H1 (cell line): Measurements from ENCODE around the gene UBE2E3. TPM values are rescaled to one million over a fixed set of nuclear protein-coding genes. Genes with fewer than 3 reads are reported as not detected.

ENCODE experiments used
- CTCF ChIA-PET: fragments of 300-600 bp; sonication (Branson Sonifier 250); formaldehyde crosslinking; loops from one replicate; lab custom pipeline; 2021; ENCODE audit not compliant: partially characterized antibody; lab: Charles Lee
- POLR2A ChIA-PET: fragments of 300-600 bp; sonication (Branson Sonifier 250); formaldehyde crosslinking; loops from one replicate; lab custom pipeline; 2021; ENCODE audit warnings: inconsistent platforms; ENCODE audit not compliant: partially characterized antibody; lab: Charles Lee
- DNase-seq, 2 experiments: peaks; one replicate each; pipeline versions ENCODE4 v3.0.0 to v3.0.0-alpha.2; 2010 to 2022; ENCODE audit warnings: low spot score in 2 of 2, low read depth in 1 of 2, mixed read lengths in 1 of 2
- FAIRE-seq: peaks from 2 replicates; lab custom pipeline; 2011; peaks lifted over from hg19 to GRCh38; lab: Jason Lieb, UNC
- H2AFZ ChIP-seq: 2 replicates; pipeline ENCODE4 v1.8.1; 2012; ENCODE audit warnings: low read length, inconsistent platforms
- H2AK5ac ChIP-seq: 2 replicates; pipeline ENCODE4 v1.6.1; 2013; ENCODE audit warnings: low read depth, low read length
- H2BK120ac ChIP-seq: replicated peaks from 2 replicates; pipeline ENCODE3; 2013; ENCODE audit warnings: low read depth, low read length, inconsistent platforms
- H2BK12ac ChIP-seq: 2 replicates; pipeline ENCODE4 v1.6.1; 2013; ENCODE audit warnings: low read depth, low read length
- H2BK15ac ChIP-seq: 2 replicates; pipeline ENCODE4 v1.6.1; 2013; ENCODE audit warnings: low read length
- H2BK20ac ChIP-seq: 2 replicates; pipeline ENCODE4 v1.6.1; 2013; ENCODE audit warnings: low read length
- H2BK5ac ChIP-seq: 2 replicates; pipeline ENCODE4 v1.6.1; 2013; ENCODE audit warnings: low read depth, low read length
- H3K14ac ChIP-seq: 2 replicates; pipeline ENCODE4 v1.6.1; 2013; ENCODE audit warnings: inconsistent platforms; ENCODE audit not compliant: insufficient read length
- H3K18ac ChIP-seq: 2 replicates; pipeline ENCODE4 v1.6.1; 2013; ENCODE audit warnings: low read length; ENCODE audit errors: extremely low read depth
- H3K23ac ChIP-seq: 2 replicates; pipeline ENCODE4 v1.6.1; 2013; ENCODE audit warnings: inconsistent platforms; ENCODE audit not compliant: insufficient read length
- H3K23me2 ChIP-seq: 2 replicates; pipeline ENCODE4 v1.6.1; 2013; ENCODE audit warnings: low read depth, low read length
- H3K27ac ChIP-seq: 2 replicates; pipeline ENCODE4 v1.6.1; 2011; ENCODE audit warnings: low read depth, low read length, inconsistent platforms
- H3K27me3 ChIP-seq, 4 experiments: replicated peaks in 1 of 4; 1 replicate in 1 of 4; 2 replicates in 3 of 4; pipeline versions ENCODE4 v1.6.1 to v1.8.1; 2011 to 2013; ENCODE audit warnings: low read length in 3 of 4, mild to moderate bottlenecking in 3 of 4, inconsistent platforms in 2 of 4, mixed read lengths in 2 of 4, moderate library complexity in 1 of 4; ENCODE audit not compliant: control insufficient read depth in 3 of 4, insufficient read depth in 3 of 4; ENCODE audit errors: extremely low read depth in 1 of 4
- H3K36me3 ChIP-seq, 4 experiments: 2 replicates each; pipeline versions ENCODE4 v1.6.1 to v1.8.1; 2011 to 2013; ENCODE audit warnings: mild to moderate bottlenecking in 4 of 4, low read length in 3 of 4, moderate library complexity in 2 of 4, control low read depth in 1 of 4, inconsistent platforms in 1 of 4; ENCODE audit not compliant: insufficient read depth in 4 of 4, control insufficient read depth in 2 of 4
- H3K4ac ChIP-seq: replicated peaks from 2 replicates; pipeline ENCODE3; 2013; ENCODE audit warnings: low read length, low read depth, mixed read lengths, inconsistent platforms; ENCODE audit not compliant: insufficient read length
- H3K4me1 ChIP-seq, 4 experiments: replicated peaks in 1 of 4; 1 replicate in 1 of 4; 2 replicates in 3 of 4; pipeline versions ENCODE4 v1.6.1 to v1.8.1; 2011 to 2013; ENCODE audit warnings: low read length in 3 of 4, inconsistent platforms in 2 of 4, mixed read lengths in 1 of 4; ENCODE audit not compliant: insufficient read depth in 4 of 4, control insufficient read depth in 3 of 4
- H3K4me2 ChIP-seq, 2 experiments: 2 replicates each; pipeline versions ENCODE4 v1.6.1 to v1.8.1; 2011 to 2013; ENCODE audit warnings: low read depth in 2 of 2, low read length in 2 of 2, control low read depth in 1 of 2, inconsistent platforms in 1 of 2, mild to moderate bottlenecking in 1 of 2; ENCODE audit not compliant: insufficient read depth in 1 of 2
- H3K4me3 ChIP-seq, 4 experiments: fragments of 200-600, 300-600 bp in 1 of 4; sonication (generic), shearing (Covaris generic), sonication (Bioruptor Twin) in 1 of 4; 2 replicates each; pipeline versions ENCODE4 v1.5.1 to v1.8.1; 2011 to 2016; ENCODE audit warnings: low read length in 4 of 4, low read depth in 3 of 4, control low read depth in 2 of 4, inconsistent platforms in 2 of 4, mild to moderate bottlenecking in 2 of 4, mixed read lengths in 1 of 4, moderate library complexity in 1 of 4; ENCODE audit not compliant: insufficient read depth in 2 of 4; ENCODE audit errors: extremely low read depth in 1 of 4
- H3K56ac ChIP-seq: replicated peaks from 2 replicates; pipeline ENCODE3; 2013; ENCODE audit warnings: low read depth, mild to moderate bottlenecking, mixed read lengths, low read length, inconsistent platforms; ENCODE audit not compliant: insufficient read length
- H3K79me1 ChIP-seq: 2 replicates; pipeline ENCODE4 v1.6.1; 2013; ENCODE audit warnings: low read depth, low read length, control low read depth
- H3K79me2 ChIP-seq, 2 experiments: 2 replicates each; pipeline versions ENCODE4 v1.6.1 to v1.8.1; 2012 to 2013; ENCODE audit warnings: low read length in 2 of 2, mild to moderate bottlenecking in 2 of 2, inconsistent platforms in 1 of 2; ENCODE audit not compliant: insufficient read depth in 2 of 2, control insufficient read depth in 1 of 2
- H3K9ac ChIP-seq, 4 experiments: replicated peaks in 1 of 4; 1 replicate in 1 of 4; 2 replicates in 3 of 4; pipeline versions ENCODE4 v1.6.1 to v1.8.1; 2011 to 2013; ENCODE audit warnings: low read depth in 3 of 4, low read length in 3 of 4, control low read depth in 2 of 4, mild to moderate bottlenecking in 2 of 4, moderate library complexity in 2 of 4, inconsistent platforms in 1 of 4; ENCODE audit errors: extremely low read depth in 1 of 4
- H3K9me3 ChIP-seq, 2 experiments: 2 replicates each; pipeline versions ENCODE4 v1.6.1 to v1.8.1; 2012 to 2013; ENCODE audit warnings: mild to moderate bottlenecking in 2 of 2, moderate library complexity in 2 of 2, control low read depth in 1 of 2, inconsistent platforms in 1 of 2, low read depth in 1 of 2, low read length in 1 of 2, mixed read lengths in 1 of 2; ENCODE audit not compliant: insufficient read depth in 2 of 2
- H4K20me1 ChIP-seq, 2 experiments: replicated peaks in 1 of 2; 2 replicates each; pipeline versions ENCODE3 to v1.8.1; 2011 to 2013; ENCODE audit warnings: inconsistent platforms in 2 of 2, low read length in 2 of 2, mild to moderate bottlenecking in 1 of 2; ENCODE audit not compliant: insufficient read depth in 2 of 2, control insufficient read depth in 1 of 2
- H4K5ac ChIP-seq: 2 replicates; pipeline ENCODE4 v1.6.1; 2013; ENCODE audit warnings: low read length, low read depth, mixed read lengths, inconsistent platforms; ENCODE audit not compliant: insufficient read length
- H4K8ac ChIP-seq: 2 replicates; pipeline ENCODE4 v1.8.0; 2013; ENCODE audit warnings: mild to moderate bottlenecking, moderate library complexity, low read length, inconsistent platforms; ENCODE audit not compliant: insufficient read depth; ENCODE audit errors: extremely low read depth
- H4K91ac ChIP-seq: replicated peaks from 2 replicates; pipeline ENCODE3; 2013; ENCODE audit warnings: low read length, mixed read lengths, inconsistent platforms; ENCODE audit not compliant: insufficient read length
- EZH2 ChIP-seq: fragments of 200-600 bp; sonication (generic); IDR thresholded peaks from 2 replicates; pipeline ENCODE4 v1.7.1; 2012; ENCODE audit warnings: low read depth, mild to moderate bottlenecking, moderate library complexity, low read length, inconsistent platforms; ENCODE audit not compliant: severe bottlenecking
- GABPA ChIP-seq: IDR thresholded peaks from 2 replicates; pipeline ENCODE4 v1.6.1; 2011; ENCODE audit warnings: mild to moderate bottlenecking, low read length, moderate library complexity, borderline replicate concordance; ENCODE audit not compliant: insufficient read depth
- JUN ChIP-seq: IDR thresholded peaks from 2 replicates; pipeline ENCODE4 v1.6.1; 2011; ENCODE audit warnings: low read depth, mild to moderate bottlenecking, improper control_type of control experiment, low read length
- NANOG ChIP-seq: IDR thresholded peaks from 2 replicates; pipeline ENCODE4 v1.6.1; 2011; ENCODE audit warnings: low read length, low read depth, mild to moderate bottlenecking, inconsistent platforms; ENCODE audit not compliant: insufficient read depth, poor library complexity, severe bottlenecking
- POU5F1 ChIP-seq: IDR thresholded peaks from 2 replicates; pipeline ENCODE4 v1.6.1; 2011; ENCODE audit warnings: low read depth, mild to moderate bottlenecking, low read length, moderate library complexity
- RBBP5 ChIP-seq: IDR thresholded peaks from 2 replicates; pipeline ENCODE4 v1.7.1; 2012; ENCODE audit warnings: low read depth, mild to moderate bottlenecking, inconsistent platforms, low read length, moderate library complexity, borderline replicate concordance
- RFX5 ChIP-seq: IDR thresholded peaks from 2 replicates; pipeline ENCODE4 v1.6.1; 2011; ENCODE audit warnings: low read depth, low read length, improper control_type of control experiment, borderline replicate concordance
- SP1 ChIP-seq: IDR thresholded peaks from 2 replicates; pipeline ENCODE4 v1.6.1; 2011; ENCODE audit warnings: low read depth, low read length
- SP4 ChIP-seq: IDR thresholded peaks from 2 replicates; pipeline ENCODE4 v1.6.1; 2012; ENCODE audit warnings: low read length, inconsistent platforms
- SRF ChIP-seq: IDR thresholded peaks from 2 replicates; pipeline ENCODE4 v1.6.1; 2011; ENCODE audit warnings: mild to moderate bottlenecking, low read depth, low read length, moderate library complexity
- TAF7 ChIP-seq: optimal IDR thresholded peaks from 2 replicates; pipeline ENCODE3; 2011; ENCODE audit warnings: low read depth, mild to moderate bottlenecking, inconsistent platforms, low read length, moderate library complexity, borderline replicate concordance
- polyA plus RNA-seq, 7 experiments: library from polyadenylated mRNA; depleted of rRNA in 3 of 7; stranded (reverse) in 5 of 7; unstranded in 2 of 7; fragments of >200 nt in 5 of 7; fragments of 200-250 nt in 2 of 7; gene quantifications; 1 replicate in 5 of 7; 2 replicates in 1 of 7; 4 replicates in 1 of 7; pipeline versions ENCODE4 v1.2.1 to v1.2.3, GENCODE V29; 2011 to 2013; ENCODE audit warnings: missing spikeins in 2 of 7, mixed read lengths in 2 of 7
- total RNA-seq: library from RNA; stranded (reverse); fragmentation: NEBNext Ultra II Directional; extraction: Animal tissue kit (Norgen Biotek cat#: 25700); gene quantifications from 2 replicates; pipeline ENCODE4 v1.2.1, GENCODE V29; 2021
- TF ChIP-seq, protein P1 (sequence below): IDR thresholded peaks from 2 replicates; pipeline ENCODE4 v1.6.1; 2012; ENCODE audit warnings: inconsistent platforms
- TF ChIP-seq, protein P2 (sequence below): IDR thresholded peaks from 2 replicates; pipeline ENCODE4 v1.6.1; 2012; ENCODE audit warnings: low read length, inconsistent platforms

Gene UBE2E3
- total and polyA plus RNA-seq, 2 of the 8 experiments (the other 6 are each of a cell fraction or from before 2014, with no cell fraction given): 106 to 132 TPM

DNA sequence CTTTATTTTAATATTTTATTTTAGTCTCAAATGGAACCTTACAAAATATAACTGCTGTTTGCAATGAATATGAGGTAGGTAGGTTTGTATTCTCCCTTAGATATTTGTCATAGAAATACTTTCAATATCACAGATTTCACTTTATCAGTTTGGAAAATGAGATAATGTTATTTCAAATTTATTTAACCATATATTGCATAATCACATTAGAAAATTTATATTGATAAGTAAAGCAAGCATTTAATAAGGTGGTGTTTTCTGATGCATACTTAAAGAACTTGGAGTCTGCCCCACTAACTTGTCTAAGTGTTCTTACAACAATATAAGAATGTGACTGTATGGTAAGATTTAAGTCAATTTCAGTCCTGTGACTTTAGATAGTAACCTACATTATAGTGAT, 85.1 kb downstream of the UBE2E3 start:
- Histone ChIP-seq H3K18ac (no peak overlapping the region), H4K5ac (no peak overlapping the region), H2BK15ac (no peak overlapping the region), H3K9me3 (no peaks in the 10 kb centered on the region), H2BK20ac (no peak overlapping the region), H2AK5ac (no peak overlapping the region), H4K91ac (no peak overlapping the region), H2AFZ (no peak overlapping the region), H3K79me2 (peaks cover 0 to 25% of the 10 kb centered on the region in 2 experiments; a peak in 2 of 4 replicates), H3K27ac (no peak overlapping the region), H3K23ac (no peak overlapping the region), H3K36me3 (peaks cover 0 to 4% (median 0%) of the 10 kb centered on the region in 4 experiments; a peak in 1 of 8 replicates), H3K56ac (no peak overlapping the region), H3K79me1 (no peaks in the 10 kb centered on the region), H3K4me1 (peaks cover 0 to 4% (median 0%) of the 10 kb centered on the region in 4 experiments; a peak in 1 of 7 replicates), H3K23me2 (no peaks in the 10 kb centered on the region), H4K20me1 (peaks cover 0 to 2% of the 10 kb centered on the region in 2 experiments), H2BK120ac (no peak overlapping the region), H4K8ac (no peak overlapping the region), H2BK12ac (no peak overlapping the region), H3K9ac (no peak overlapping the region), H3K14ac (no peak overlapping the region), H2BK5ac (no peak overlapping the region), H3K27me3 (no peaks in the 10 kb centered on the region), H3K4ac (no peak overlapping the region), H3K4me2 (no peak overlapping the region), H3K4me3 (no peak overlapping the region)
- FAIRE-seq (no peak), DNase-seq (no peak)
- ChIA-PET CTCF (no interaction called here), POLR2A (no interaction called here)
- TF ChIP-seq SP4 (no peak), TAF7 (no peak), SP1 (no peak), SRF (no peak), JUN (no peak), POU5F1 (no peak), RFX5 (no peak), RBBP5 (no peak), NANOG (no peak), GABPA (no peak), EZH2 (no peak)
- TF ChIP-seq, protein P1, sequence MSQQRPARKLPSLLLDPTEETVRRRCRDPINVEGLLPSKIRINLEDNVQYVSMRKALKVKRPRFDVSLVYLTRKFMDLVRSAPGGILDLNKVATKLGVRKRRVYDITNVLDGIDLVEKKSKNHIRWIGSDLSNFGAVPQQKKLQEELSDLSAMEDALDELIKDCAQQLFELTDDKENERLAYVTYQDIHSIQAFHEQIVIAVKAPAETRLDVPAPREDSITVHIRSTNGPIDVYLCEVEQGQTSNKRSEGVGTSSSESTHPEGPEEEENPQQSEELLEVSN: no peak
- TF ChIP-seq, protein P2, sequence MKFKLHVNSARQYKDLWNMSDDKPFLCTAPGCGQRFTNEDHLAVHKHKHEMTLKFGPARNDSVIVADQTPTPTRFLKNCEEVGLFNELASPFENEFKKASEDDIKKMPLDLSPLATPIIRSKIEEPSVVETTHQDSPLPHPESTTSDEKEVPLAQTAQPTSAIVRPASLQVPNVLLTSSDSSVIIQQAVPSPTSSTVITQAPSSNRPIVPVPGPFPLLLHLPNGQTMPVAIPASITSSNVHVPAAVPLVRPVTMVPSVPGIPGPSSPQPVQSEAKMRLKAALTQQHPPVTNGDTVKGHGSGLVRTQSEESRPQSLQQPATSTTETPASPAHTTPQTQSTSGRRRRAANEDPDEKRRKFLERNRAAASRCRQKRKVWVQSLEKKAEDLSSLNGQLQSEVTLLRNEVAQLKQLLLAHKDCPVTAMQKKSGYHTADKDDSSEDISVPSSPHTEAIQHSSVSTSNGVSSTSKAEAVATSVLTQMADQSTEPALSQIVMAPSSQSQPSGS: no peak
